Effector CD8-positive, alpha-beta T cell (primary cell): Measurements from ENCODE around the gene PRDM16.

Experiments used
- DNase-seq: peaks from one replicate; lab custom pipeline; 2025; lab: John Stamatoyannopoulos, UW

PRDM16 gene

DNA sequence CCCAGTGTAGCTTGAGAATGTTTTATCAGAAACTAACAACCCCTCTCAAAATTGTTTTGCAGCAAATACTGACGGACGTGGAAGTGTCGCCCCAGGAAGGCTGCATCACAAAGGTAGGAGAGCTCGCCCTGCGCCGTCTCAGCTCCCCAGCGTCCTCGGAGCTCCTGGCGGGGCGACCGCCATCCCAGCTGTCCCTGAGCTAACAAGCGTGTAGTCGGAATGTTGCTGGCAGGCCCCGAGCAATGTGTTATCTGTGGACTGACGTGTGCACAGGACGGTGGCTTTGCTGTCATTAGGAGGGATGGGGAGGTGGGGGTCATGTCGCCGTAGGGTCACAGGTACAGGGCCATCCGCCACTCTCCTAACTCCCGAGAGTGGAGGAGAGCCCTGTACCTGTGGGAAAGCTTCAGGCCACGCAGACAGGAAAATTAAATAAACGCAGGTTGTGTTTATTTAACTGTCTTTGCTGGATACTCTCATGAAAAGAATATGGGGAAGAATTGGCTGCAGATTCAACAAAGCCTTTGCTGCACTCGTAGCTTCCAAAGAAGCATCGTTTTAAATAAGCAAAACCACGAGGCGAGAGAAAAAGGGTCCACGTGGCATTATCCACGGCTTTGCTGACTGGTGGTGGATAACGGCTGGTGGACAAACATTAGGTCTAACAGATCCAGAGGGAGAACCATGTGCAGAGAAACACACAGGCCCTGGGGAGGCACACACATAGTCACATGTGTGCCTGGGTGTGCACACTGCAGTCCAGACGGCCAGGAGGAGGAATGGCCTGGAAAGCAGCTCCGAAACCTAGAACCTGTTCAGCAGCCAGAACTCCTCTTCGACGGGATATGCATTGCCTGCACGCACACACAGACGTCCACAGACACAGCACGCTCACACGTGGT lies 175.3 kb downstream of the PRDM16 start:
- no peak for DNase-seq

DNA sequence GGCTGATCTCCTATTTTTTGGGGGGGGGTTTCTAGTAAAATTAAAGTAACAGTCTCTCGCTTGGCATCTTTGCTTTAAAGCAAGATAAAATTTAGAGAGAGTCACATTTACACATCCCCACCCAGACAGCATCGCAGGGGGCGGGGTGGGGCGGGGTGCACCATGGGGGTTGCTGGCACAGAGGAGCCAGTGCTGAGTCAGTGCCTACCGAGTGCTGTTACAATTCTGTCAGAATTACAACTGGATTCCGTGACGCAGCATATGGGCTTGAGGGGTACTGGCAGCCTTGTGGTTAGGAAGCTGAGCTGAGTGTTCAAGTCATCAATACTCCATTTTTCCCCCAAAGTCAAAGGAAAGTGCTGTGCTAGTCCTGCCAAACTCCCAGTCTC lies 175.9 kb downstream of the PRDM16 start:
- no peak for DNase-seq

DNA sequence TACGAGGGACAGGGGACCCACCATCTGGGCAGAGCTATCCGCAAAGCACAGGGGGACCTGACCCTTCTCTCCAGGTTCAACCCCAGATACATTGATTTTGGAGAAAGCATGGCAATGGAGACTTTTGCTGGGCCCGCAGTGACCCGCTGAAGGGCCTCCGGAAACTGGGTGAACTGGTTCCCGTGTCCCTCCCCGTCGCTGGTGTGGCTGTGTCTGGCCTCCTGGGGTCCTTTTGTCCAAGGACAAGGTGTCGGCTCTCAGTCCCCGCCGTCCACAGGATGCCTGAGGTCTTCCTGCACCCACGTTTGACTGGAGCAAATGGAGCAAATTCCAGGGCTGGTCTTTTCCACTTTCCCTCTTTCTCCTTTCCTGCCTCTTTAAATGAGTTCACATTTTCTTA lies 176.3 kb downstream of the PRDM16 start:
- DNase-seq, result no peak

DNA sequence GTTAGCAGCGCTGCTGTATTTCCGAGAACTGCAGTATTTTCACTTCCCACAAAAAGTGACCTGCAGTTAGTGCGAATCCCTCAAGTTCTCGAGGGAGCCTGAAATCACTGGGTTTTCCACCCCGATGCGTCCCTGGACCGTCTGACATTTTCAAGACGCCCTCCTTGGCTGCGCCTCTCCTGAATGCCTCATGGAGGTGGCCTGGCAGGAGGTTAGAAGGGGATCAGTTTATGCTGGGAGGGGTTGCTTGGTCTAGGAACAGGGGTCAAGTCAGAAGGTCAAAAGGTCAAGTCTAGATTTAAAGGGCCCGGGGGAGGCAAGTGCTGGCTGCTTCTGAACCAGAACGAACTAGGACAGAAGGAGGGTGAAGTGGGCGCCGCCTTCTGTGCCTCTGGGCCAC lies 176.8 kb downstream of the PRDM16 start:
- no peak for DNase-seq

DNA sequence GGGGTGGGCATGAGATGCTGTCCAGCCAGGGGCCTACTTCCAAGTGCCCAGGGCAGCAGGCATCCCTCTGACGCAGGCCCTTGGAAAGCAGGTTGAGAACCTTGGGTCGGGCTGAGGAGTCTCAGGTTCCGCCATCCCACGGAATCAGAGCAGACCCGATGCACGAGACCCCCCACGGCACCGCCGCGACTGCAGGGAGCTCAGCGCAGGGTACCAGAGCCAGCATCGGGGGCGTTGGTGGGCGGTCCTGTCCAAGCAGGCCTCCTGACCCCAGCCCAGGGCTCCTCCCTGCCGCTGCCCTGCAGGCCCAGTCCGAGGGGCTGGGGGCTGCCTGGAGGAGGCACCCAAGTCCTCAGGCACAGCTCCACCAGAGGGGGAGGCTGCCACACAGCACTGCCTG lies 177.2 kb downstream of the PRDM16 start:
- no peak for DNase-seq

DNA sequence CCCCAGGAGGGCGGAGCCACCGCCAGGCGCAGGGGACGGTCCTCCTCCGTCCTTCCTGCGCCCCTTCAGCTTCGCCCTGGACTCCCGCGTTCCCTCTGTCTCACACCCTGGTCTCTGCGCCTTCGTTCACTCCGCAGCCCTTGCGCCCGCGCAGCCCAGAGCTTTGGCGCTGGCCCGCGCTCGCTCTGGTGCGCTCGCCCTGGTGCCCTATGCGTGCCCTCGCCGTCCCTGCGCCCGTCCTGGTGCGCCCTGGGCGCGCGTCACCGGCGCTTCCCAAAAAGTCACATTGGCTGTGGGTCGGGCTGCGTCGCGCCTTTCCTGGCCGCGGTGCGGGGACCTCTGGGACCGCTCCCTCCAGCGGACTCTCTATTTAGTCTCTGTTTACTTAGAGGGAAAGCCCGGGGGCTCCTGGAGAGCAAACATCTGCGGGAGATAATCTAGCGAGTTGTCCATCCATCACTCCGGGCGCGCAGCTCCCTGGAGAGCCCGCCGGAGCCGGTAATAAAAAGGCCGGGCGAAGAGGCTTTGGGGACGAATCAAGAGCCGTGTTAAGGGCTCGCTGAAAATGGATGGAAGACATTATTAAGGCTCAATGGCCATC lies 178.6 kb downstream of the PRDM16 start:
- DNase-seq, result no peak

DNA sequence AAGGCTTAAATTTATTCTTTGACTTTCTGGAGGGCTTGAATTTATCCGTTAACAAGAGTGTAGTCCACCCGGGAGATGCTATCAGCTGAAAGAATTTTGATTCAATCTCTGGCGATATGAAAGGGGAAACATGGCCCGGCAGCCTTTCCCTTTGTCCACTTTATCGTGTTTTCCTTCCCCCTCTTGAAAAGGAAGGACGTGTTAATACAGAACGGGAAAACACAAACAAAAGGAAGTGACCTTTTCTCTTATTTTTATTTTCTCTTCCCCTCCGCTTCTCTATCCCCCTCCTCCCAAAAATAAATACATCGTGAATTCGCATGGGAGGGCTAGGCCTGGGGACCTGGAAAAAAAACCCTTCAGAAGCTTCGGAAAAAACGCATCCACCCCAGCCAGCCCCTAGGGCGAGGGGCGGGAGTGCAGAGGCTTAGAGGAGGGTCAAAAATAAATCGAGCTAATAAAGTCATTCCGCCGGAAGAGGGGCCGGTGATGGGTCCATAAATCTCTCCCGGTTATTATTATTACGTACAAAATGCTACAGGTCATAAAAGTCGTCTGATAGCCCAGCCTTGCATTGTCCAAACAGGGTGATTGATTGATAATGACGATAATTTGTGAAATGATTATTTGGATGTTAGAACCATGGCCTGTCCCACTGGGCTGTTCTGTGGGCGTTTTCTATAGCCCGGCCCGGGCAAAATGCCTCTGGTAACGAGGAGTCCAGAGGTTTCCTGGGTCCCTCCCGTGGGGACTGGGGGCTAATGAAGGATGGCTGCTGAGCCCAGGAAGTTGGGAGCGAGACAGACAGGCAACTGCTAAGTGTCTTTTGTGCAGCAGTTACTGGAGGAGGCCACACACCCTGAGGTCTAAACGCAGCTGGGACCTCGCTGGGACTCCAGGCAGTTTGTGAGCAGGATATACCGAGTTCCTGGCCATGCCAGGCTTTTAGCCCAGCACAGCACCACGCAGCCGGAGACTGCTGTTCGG lies 179.4 kb downstream of the PRDM16 start:
- no peak for DNase-seq

DNA sequence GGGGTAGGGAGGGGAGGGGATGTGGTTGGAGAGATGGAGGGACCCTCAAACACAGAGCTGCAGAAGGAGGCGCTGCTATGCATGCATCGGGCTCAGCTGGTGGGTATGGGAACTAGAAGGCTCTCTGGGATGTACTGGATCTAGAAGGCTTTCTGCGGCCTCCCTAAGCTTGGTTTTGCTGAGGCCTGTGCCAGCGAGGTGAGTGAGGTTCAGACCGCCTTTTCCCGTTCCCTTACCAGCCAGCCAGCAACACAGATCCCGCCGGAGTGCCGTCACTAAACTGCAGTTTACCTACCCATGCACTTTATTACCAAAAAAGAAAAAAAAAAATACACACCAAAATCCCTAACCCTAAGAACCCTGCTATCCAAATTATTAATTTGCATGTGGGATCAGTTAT lies 180.2 kb downstream of the PRDM16 start:
- DNase-seq, result no peak

DNA sequence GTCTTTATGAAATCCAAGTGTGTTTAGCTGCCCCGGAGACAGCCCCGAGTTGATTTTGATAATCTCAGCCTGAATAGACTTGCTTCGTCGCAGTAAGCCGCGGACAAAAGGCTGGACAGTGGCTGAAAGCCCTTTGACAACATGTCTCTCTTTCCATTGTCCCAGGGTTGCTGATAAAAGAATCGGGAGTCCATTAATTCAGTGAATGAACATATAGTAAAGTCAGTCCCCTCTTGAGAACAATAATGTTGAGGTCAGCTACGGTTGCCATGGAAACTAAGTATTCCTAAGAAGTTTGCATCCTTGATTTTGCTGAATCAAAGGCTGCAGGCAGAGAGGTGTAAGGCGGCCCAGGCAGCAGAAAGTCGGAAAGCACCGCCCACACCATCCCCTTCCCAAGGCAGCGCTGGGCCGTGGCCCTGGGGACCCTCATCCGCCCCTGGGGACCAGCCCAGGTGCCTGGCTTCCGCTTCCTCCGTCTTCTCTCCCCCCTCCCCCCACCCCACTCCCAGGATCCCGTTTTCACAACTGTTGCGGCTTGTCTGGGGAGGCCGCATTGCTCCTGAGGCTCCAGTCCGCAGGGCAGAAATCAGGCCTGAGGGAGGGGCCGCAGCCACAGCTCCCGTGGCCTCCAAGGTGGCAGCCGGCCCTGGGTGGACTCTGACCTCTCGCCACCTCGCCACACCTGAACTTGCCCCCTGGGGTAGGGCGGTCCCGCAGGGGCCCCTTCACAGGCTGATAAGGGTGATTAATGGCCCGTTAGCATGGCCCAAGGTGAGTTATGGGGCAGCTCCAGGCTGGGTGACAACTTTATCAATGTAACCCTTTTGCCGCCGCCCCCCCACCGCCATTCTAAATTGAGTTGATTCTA lies 180.9 kb downstream of the PRDM16 start:
- DNase-seq, result no peak

DNA sequence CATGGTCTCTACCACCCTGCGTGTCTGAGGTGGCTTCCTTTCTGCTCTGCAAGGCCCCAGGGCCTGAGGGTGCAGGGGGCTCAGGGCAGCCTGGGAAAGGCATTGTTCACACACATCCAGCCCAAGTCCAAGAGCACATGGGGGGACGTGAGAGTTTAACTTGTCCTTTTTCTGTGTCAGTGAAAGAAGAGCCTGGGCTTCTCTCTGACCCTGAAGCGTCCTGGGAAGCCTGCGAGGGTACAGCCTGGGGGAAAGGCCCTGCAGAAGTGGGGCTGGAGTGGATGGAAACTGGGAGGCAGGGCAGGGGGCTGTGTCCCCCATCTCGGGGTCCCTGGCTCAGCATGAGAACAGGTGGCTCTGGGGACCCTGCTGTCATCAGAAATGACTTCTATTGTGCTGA lies 181.6 kb downstream of the PRDM16 start:
- DNase-seq, result no peak

DNA sequence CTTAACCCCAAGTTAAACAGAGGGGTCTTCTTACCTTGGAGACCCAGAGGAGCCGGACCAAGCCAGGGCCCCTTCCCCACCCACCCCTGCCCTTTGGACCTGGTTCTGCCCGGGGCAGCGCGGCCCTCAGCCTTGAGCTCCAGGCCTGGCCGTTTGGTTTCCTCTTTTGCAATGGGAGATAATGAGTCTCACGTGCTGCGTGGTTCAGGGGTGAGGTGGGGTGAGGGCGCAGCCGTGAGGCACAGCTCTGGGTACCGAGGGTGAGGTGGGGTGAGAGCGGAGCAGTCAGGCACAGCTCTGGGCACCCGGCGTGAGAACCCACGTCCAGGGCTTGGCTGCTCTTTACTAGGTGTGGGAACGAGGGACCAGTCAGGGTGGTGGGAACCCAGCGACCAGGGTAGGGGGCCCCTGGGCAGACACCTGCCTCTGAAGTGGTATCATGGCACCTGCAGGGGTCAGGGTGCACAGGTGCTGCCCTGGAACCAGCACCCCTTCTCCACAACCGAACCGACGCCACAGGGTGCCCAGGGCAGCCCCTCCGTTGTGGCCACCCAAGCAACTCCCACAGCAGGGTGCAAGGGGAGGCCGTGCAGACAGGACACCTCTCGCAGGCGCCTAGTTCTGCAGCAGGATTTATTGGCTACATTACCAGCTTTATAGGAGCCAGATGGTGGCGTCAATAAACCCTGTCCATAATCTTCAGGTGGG lies 182.2 kb downstream of the PRDM16 start:
- DNase-seq, result no peak

DNA sequence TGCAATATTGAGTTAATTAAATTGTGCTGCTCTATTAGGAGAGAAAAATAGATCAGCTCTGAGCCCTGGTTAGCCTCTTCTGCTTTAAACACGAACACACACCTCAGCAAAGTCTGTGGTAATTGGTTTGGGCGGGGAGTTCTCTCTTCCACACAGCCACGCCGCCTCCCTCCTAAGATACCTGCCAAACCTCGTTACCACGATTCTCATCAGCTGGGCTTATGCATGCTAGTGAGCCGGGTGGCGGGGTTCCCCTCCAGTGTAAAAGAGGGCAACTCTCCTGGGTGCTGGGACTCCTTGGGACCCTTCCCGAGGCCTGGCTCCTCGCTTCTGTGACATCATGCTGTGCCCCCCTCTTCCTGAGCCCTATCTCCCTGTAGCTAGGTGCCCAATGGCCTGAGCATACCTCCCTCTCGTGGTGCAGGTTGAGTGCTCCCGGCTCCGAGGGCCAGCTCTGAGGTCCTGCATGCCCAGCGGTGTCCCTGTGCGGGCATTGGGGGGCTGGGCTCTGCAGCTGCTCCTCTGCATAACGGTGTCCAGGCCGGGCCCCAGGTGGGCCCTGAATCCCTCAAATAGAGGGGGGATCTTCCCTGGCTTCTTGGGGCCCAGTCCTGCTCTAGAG lies 182.9 kb downstream of the PRDM16 start:
- DNase-seq, result no peak

DNA sequence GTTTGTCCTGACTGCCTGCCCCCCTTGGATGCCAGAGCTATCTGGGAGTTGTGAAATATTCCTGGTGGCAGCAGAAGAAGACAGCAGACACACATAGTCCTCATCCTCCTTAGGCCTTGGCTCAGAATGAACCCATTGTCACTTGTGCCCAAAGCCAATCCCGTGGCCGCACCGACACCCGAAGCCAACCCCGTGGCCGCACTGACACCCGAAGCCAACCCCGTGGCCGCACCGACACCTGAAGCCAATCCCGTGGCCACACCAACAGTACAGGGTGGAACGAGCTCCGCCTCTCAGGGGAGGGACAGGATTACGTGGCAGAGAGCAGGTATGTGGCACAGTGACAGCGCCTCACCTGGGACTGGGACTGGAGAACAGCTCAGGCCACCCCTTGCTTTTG lies 186.7 kb downstream of the PRDM16 start:
- DNase-seq, result no peak

DNA sequence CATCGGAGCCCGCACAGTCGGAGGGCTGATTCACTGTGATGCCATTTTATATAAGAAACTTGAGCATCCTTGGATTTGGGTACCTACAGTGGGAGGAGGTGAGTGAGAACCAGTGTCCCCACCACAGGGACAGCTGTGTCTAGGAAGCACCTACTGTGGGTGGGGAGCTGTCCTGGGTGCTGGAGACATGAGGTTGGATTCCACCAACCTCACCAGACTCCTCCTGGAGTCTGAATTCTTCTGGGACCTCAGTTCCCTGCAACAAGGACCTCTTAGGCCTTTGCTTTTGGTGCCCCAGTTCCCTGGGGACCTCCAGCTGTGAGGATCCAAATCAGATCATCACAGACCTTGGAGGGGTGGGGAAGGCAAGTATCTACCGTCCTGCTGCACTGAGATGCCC lies 188.8 kb downstream of the PRDM16 start:
- no peak for DNase-seq

DNA sequence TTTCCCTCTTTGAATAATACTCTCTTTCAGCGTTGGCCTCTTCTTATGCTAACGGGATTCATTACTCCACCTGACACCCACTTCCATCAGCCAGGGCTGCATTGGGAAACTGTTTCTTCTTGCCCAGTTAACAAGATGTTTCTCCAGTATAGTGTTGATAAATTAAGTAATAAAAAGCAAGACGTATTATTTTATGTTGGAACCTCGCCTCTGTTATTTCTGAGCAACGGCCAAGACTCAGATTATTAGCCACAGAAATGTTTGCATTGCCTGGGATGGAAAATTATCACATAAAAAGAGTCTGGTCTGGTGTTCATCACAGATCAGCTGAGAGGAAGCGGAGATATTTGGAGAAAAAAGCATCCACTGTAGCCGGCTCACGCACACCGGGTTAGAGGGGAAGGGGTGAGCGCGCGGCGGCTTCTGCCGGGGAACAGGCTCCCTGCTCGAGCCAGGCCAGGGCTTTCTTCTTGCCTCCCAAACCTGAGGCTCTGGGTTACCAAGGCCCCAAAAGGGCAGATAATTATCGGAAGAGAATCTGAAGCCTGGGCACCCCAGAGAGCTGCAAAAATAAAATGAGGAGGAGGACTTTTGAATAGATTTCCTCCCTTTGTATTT lies 189.5 kb downstream of the PRDM16 start:
- DNase-seq, result no peak

DNA sequence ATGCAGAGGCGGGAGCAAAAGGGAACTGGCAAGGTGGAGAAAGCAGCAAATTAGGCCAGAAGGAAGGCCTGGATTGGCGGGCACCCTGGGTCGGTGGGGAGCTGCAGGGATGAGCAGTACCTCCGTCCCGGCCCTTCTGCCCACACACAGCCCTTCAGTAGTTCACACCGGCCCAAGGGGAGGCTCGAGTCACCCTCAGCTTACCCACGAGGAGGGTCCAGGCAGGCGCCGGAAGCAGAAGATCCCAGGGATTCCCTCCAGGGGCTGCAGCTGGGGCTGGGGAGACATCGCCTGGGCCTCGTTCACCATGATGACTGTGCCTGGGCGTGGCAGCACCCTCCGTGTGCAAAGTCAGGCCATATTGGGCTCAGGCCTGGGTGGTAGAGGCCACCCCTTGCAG lies 190.0 kb downstream of the PRDM16 start:
- DNase-seq, result no peak

DNA sequence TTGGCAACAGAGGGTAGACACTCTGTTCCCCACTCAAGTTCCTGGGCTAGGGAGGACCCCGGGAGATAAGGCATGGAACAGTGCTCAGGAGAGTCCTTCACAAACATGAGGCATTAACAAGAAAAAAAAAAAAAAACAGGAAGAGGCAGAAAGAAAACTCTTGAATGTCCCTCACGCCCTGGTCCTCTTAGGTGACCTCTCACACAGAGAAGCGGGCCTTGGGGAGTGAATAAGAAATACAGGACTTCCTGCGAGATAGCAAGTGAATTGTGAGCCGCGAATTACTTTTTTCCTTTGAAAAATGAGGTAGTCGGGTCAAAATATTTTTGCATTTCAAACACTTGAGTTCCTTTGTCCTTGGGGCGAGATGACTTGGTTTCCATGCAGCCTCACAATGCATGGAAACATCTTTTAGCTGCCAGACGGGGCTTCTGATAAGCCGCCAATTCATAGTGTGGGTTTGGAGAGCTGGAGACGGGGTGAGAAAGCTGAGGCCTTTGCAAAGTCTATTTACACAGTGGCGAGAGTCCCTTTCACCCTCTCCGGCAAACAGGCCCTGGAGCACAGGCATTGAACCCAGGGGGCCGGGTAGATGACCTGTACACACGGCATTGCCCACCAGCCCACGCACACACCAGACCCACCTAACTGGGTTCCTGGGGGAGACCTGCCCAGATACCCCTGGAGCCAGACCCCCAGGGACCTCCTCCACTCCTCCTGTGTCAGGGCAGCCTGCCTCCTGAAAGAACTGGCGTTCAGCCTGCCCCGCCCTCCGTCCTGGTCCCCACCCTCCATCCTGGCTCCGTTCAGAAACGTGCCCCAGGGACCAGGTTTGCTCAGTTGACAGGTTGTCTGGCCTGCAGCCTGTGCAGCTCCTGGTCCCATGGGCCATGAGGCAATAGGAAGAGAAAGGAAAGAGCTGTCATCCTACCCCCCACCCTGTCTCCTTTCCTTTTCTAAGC lies 192.3 kb downstream of the PRDM16 start:
- DNase-seq, result no peak

DNA sequence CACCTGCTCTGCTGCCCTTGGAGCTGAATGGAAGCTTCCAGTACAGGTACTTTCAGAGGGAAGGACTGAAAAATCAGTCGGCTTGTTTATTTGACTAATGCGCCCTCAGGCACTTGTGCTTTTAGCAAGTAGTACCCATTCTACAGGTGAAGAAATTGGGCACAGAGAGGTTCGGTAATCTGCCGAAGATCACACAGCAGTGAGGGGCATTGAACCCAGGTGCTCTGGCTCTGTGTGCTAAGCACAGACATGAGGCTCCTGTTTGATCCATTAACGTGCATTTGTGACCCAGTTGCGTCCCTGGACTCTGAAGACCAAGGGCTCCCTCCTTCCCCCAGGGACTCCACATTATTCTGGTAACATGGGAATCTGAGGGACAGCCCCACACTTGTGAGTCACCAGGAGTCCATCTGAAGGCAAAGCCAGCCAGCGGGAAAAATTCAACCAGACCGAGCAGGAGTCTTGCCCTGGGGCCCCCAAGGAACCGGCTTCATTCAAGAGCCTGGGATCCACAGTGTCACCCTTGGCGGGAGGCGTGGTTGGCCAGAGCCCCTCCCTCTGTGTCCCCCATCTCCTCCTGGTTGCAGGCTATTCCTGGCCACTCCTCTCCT lies 193.1 kb downstream of the PRDM16 start:
- no peak for DNase-seq
